Hepatocyte (in vitro differentiated cells): ENCODE data around the gene BACH2.

Experiments
- CTCF ChIP-seq: fragments of 200-600 bp; sonication (generic); IDR thresholded peaks from 2 replicates; pipeline ENCODE4 v1.5.1; 2016; ENCODE audit warnings: antibody characterized with exemption, mild to moderate bottlenecking; ENCODE audit not compliant: poor library complexity
- EZH2 ChIP-seq: fragments of 200-600 bp; sonication (generic); IDR thresholded peaks from 2 replicates; pipeline ENCODE4 v1.6.1; 2016; ENCODE audit warnings: antibody characterized with exemption, mild to moderate bottlenecking, borderline replicate concordance
- EZH2phosphoT487 ChIP-seq: fragments of 200-600 bp; sonication (generic); IDR thresholded peaks from one replicate; pipeline ENCODE4 v1.6.1; 2018; ENCODE audit warnings: antibody characterized with exemption, mild to moderate bottlenecking, low read depth, moderate library complexity; ENCODE audit not compliant: unreplicated experiment, severe bottlenecking

DNA sequence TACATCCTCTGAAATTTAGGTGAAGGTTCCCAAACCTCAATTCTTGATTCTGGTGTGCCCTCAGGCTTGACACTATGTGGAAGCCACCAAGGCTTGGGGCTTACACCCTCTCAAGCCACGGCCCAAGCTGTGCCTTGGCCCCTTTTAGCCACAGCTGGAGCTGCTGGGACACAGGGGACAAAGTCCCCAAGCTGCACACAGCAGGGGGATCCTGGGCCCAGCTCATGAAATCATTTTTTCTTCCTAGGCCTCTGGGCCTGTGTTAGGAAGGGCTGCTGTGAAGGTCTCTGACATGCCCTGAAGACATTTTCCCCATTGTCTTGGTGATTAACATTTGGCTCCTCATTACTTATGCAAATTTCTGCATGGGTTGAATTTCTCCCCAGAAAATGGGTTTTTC, 37.3 kb upstream of the BACH2 start:
- no peak for TF ChIP-seq CTCF
- no peak for TF ChIP-seq EZH2phosphoT487
- TF ChIP-seq EZH2 = no peak
